Stimulated activated CD4-positive, alpha-beta T cell treated with anti-CD3 and anti-CD28 coated beads, Interleukin-15, amount 100 ng/mL, for 24 hours (primary cell): ENCODE data around the gene GFRAL.

Experiments
- DNase-seq: peaks from one replicate; pipeline ENCODE4 v3.0.0-alpha.2; 2020

The GFRAL gene

GRCh38 chr6:55437141-55437540, 109.9 kb downstream of the GFRAL start:
- DNase-seq, result no peak

- no peak for DNase-seq
These were observed 110.9 kb downstream of the GFRAL start for GRCh38 chr6:55438203-55438602.

- DNase-seq, result no peak
These were observed 116.2 kb downstream of the GFRAL start for GRCh38 chr6:55443238-55444134.

GRCh38 chr6:55445648-55446204, 118.5 kb downstream of the GFRAL start:
- DNase-seq, result no peak

GRCh38 chr6:55447891-55448290, 120.6 kb downstream of the GFRAL start:
- DNase-seq, result no peak

- DNase-seq, result no peak
These were observed 121.2 kb downstream of the GFRAL start for GRCh38 chr6:55448451-55448850.

GRCh38 chr6:55449225-55449624, 122.0 kb downstream of the GFRAL start:
- DNase-seq, result no peak

- DNase-seq, result no peak
These were observed 122.7 kb downstream of the GFRAL start for GRCh38 chr6:55450005-55450404.
